NCI-H2196 treated with DMSO at 0.1 percent for 48 hours (cell line): ENCODE measurements around the gene SYT7.
"Not testable (repeated sequence)": the region's sequence is repeated elsewhere in the genome, so short reads cannot be mapped to it uniquely, and the experiment has no call there.

ENCODE experiments used
- DNase-seq: peaks from one replicate; lab custom pipeline; 2025; ENCODE audit not compliant: unreplicated experiment; lab: John Stamatoyannopoulos, UW

SYT7 gene

DNA sequence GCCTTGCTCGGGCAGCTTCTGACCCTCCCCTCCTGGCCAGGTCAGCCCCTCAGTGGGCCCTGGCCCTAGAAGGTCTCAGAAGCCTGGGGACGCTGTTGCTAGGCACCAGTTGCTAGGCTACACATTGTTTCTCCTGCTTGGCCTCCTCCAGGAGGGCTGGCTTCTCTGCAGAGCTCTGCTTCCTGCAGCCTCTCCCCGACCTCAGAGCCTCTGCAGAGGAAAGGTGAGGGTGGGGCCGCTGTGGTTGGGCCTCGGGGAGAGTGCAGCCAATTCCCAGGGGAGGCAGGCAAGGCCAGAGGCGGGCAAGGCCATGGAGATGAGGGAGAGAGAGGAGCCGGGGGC is 99.9 kb downstream of the SYT7 start:
- peak; percentile 43 for DNase-seq

DNA sequence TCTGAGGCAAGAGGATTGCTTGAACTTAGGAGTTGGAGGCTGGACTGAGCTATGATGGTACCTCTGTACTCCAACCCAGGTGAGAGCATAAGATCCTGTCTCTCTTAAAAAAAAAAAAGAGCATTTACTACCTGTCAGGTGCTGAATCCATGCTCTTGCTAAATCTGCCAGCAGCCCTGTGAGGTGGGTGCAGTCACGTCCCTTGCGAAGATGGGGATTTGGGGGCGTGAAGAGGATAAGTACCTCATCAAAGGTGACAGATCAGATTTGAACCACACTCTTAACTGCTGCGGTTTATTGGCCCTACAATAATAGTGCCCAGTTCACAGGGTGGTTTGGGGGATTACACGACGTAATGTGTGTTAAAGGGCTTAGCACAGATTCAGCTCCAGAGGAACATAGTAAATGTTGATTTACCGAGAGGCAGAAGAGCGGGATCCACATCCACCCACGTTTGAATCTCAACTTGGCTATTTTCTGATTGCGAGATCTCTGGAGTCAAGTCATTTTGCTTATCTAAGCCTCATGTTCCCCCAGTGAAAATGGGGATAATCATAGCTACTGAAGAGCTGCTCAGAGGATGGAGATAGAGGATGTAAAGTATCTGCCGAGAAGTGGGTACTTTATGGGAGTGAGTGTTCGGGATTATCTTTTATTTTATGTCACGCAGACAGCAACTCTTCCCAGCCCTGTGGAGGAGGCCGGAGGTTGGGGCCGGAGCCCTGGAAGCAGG is 100.4 kb downstream of the SYT7 start:
- no peak for DNase-seq

DNA sequence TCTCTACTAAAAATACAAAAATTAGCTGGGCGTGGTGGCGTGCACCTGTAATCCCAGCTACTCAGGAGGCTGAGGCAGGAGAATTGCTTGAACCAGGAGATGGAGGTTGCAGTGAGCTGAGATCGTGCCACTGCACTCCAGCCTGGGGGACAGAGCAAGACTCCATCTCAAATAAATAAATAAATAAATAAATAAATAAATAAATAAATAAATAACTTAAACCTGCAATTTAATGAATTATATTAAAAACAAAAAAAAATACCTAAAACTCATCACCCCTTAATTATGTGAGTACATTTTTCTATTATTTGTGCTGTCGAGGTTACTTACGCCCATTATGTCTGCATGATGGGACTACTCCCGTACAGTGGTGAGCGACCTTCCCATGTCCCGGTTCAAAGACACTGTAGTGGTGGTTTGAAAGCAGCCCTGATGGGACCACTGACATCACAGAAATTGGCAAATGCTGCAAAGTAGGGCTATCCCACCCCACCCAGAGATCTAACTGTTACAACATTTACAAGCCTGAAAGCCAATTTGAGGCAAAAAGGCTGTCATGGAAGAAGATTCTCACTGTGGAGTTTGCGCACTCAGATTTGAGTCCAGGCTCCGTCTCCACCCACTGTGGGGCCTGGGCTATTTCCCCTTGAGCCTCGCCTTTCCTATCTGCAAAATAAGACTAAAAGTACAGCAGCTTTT is 101.4 kb downstream of the SYT7 start:
- DNase-seq: not testable (repeated sequence)

DNA sequence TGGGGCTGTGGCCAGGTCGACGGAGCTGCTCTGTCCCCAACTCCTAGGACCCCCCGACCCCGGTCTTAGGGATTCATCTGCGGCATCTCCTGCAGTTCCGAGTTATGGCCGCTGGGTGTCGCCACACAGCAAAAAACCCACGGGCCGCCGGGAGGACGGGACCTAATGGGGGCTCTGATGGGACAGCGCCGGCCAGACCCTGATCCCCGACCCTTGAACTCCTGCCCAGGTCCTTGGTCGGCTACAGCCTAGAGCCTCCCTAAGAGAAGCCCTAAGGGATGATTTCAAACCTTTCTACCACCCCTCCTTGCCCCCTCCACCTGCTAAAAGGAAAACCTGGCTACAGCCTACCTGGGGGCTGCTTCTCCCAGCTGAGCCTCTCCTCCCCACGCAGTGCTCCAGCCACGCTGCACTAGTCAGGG is 103.1 kb downstream of the SYT7 start:
- no peak for DNase-seq

DNA sequence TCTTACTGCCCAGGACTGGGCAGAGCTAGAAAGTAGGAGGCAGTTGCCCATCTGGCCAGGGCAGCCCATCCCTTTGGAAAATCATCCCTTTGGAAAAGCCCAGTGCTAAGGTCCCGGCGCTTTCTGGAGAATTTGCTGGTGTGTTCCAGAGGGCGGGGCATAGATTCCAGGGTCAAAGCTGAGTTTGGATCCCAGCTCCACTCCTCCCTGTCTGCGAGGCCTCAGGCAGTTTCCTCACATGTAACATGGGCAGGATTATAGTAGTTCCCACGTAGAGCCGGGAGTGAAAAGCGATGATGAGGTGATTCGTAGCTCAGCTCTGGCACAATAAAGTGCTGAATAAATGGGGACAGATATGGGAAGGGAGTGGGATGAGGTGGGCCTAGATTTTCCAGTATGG is 103.8 kb downstream of the SYT7 start:
- no peak for DNase-seq

DNA sequence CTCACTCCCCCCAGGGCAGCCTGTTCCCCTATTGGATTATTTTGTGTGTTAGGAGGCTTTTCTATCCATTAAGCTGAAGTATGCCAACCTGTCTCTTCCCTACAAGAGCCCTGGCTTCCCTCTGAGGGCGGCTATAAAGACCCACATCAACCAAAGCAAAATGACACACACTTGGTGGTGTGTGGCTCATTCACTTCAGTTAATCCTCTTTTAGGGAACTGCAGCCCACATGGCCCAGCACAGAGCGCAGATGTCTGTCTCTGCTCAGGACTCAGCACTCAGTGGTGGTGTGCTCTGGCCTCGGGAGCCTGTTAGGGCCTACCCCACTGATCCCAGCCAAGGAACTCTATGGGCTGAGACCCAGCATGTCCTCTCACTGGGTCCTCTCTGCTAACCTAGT is 104.5 kb downstream of the SYT7 start:
- no peak for DNase-seq

DNA sequence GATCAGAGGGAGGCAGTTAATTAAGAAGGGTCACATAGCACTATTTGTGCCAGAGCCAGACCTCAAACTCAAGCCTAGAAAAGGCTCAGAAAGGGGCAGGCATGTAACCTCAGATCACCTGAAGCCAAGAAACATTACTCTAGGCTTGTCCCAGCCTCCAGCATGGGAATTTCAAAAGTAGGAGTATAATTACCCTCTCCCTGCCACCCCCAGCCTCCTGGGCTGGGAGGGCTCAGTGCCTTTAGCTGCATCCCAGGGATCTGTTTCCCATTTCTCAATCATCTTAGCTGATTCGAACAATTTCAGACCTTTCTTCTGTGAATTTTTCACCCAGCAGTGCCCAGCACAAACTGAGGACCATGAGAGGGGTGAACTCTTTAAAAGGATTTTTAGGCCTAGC is 105.4 kb downstream of the SYT7 start:
- no peak for DNase-seq

GRCh38 chr11:61474013-61474643 is 106.7 kb downstream of the SYT7 start:
- no peak for DNase-seq

DNA sequence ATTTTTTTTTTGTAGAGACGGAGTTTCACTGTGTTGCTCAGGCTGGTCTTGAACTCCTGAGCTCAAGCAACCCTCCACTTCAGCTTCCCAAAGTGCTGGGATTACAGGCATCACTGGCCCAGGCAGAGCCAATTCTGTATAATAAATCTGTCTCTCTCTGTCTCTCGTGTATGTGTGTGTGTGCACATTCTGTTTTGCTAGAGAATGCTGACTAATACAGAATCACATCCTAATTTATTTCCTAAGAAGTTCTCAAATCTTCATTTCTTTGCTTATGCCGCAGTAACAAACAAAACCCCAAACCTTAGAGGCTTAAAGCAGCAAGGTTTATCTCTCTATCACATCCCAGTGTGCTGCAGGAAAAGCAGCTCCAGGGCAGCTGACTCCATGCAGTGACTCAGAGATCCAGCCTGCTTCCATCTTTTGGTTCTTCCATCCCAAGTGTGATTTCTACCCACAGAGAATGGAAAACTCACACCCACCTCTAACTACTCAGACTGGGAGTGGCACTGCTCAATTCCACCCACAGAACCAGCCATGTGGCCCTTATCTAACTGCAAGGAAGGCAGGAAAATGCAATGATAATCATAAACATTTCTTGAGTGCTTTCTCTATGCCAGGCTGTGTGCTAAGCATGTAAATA is 107.4 kb downstream of the SYT7 start:
- no peak for DNase-seq

DNA sequence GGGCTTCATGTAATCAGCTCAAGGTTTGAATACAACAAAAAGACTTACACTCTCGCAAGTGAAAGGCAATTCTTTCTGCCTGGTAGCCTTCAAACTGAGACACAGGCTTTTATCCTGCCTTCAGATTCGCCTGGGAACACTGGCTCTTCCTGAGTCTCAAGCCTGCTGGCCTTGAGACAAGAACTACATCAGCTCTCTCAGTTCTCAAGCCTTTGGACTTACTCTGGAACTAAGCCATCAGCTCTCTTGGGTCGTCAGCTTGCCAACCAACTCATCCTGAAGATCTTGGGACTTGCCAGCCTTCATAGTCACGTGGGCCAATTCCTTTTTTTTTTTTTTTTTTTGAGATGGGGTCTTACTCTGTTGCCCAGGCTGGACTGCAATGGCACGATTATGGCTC is 108.0 kb downstream of the SYT7 start:
- DNase-seq: no peak

DNA sequence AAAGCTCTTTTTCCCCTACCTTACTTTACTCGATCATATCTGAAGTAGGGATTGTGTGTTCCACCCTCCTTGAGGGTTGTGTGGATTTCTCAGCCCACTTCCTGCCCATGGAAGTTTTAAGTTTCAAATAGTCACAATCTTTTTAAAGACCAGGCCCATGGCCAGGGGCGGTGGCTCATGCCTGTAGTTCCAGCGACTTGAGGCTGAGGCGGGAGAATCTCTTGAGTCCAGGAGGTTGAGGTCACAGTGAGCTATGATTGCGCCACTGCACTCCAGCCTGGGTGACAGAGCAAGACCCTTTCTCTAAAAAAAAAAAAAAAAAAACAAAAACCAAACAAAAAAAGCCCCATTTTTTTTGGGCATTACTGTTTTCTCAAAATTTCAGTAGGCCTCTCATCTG is 108.6 kb downstream of the SYT7 start:
- DNase-seq: no peak

DNA sequence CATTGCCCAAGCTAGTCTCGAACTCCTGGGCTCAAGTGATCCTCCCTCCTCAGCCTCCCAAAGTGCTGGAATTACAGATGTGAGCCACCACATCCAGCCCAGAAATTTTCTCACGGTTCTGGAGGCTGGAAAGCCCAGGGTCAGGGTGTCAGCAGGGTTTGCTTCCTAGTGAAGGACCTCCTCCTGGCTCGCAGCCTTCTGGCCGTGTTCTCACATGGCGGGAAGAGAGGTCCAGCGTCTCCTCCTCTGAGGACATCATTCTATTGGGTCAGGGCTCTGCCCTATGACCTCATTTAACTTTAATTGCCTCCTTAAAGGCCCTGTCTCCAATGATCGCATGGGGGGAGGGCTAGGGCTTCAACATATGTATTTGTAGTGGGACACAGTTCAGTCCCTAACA is 112.9 kb downstream of the SYT7 start:
- DNase-seq: no peak

- DNase-seq: not testable (repeated sequence)
Observed at GRCh38 chr11:61467602-61468001, 113.3 kb downstream of the SYT7 start.
